Fibroblast of villous mesenchyme (primary cell): ENCODE measurements around the gene EXOSC7. TPM values are rescaled to one million over a fixed set of nuclear protein-coding genes. Genes with fewer than 3 reads are reported as not detected.

Experiments used
- DNase-seq: peaks from one replicate; pipeline ENCODE4 v3.0.0-alpha.2; 2010; ENCODE audit warnings: low read depth
- H3K4me3 ChIP-seq: 2 replicates; pipeline ENCODE4 v1.5.1; 2011; ENCODE audit warnings: low read depth, mild to moderate bottlenecking, low read length
- total RNA-seq: library from RNA; depleted of rRNA; stranded (reverse); fragments of >200 nt; gene quantifications from 2 replicates; pipeline ENCODE4 v1.2.3, GENCODE V29; 2012
- TF ChIP-seq, protein P1 (sequence below): IDR thresholded peaks from 2 replicates; pipeline ENCODE4 v1.5.1; 2012; ENCODE audit warnings: low read depth, mild to moderate bottlenecking, low read length; ENCODE audit not compliant: insufficient read depth

Gene EXOSC7
- total RNA-seq, 1 donor, result 32.4 TPM

GRCh38 chr3:45008117-45008516 is 32.1 kb downstream of the EXOSC7 start:
- TF ChIP-seq, protein P1, sequence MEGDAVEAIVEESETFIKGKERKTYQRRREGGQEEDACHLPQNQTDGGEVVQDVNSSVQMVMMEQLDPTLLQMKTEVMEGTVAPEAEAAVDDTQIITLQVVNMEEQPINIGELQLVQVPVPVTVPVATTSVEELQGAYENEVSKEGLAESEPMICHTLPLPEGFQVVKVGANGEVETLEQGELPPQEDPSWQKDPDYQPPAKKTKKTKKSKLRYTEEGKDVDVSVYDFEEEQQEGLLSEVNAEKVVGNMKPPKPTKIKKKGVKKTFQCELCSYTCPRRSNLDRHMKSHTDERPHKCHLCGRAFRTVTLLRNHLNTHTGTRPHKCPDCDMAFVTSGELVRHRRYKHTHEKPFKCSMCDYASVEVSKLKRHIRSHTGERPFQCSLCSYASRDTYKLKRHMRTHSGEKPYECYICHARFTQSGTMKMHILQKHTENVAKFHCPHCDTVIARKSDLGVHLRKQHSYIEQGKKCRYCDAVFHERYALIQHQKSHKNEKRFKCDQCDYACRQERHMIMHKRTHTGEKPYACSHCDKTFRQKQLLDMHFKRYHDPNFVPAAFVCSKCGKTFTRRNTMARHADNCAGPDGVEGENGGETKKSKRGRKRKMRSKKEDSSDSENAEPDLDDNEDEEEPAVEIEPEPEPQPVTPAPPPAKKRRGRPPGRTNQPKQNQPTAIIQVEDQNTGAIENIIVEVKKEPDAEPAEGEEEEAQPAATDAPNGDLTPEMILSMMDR, result no peak
- H3K4me3 ChIP-seq, result no peak overlapping the region
- no peak for DNase-seq

GRCh38 chr3:45009868-45010267 is 33.8 kb downstream of the EXOSC7 start:
- TF ChIP-seq, protein P1, result no peak
- no peak overlapping the region for H3K4me3 ChIP-seq
- DNase-seq, result no peak

DNA sequence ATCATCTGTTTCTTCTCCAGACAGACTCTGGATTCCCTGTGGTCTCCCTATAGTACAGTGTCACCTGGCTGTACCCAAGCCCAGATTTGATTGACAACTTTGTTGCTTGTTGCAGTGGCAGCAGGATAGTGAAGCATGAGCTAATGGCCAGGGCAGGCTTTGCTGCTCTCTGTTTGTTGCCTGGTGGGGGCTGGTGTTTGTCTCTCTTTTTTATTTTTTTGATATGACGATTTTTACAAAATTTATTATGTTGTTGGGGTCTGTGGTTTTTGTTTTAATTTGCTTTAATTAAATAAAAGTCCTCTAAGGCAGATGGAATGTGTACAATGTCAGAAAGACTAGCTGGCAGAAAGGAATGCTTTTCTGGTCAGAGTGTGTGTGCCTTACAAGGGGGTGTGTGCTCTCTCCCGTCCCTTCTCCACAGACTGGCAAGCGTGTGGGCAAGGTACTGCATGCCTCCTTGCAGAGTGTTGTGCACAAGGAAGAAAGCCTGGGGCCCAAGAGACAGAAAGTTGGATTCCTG is 34.8 kb downstream of the EXOSC7 start:
- TF ChIP-seq, protein P1, result no peak
- H3K4me3 ChIP-seq, result peak overlapping the region; percentile 7
- peak; percentile 62 for DNase-seq

DNA sequence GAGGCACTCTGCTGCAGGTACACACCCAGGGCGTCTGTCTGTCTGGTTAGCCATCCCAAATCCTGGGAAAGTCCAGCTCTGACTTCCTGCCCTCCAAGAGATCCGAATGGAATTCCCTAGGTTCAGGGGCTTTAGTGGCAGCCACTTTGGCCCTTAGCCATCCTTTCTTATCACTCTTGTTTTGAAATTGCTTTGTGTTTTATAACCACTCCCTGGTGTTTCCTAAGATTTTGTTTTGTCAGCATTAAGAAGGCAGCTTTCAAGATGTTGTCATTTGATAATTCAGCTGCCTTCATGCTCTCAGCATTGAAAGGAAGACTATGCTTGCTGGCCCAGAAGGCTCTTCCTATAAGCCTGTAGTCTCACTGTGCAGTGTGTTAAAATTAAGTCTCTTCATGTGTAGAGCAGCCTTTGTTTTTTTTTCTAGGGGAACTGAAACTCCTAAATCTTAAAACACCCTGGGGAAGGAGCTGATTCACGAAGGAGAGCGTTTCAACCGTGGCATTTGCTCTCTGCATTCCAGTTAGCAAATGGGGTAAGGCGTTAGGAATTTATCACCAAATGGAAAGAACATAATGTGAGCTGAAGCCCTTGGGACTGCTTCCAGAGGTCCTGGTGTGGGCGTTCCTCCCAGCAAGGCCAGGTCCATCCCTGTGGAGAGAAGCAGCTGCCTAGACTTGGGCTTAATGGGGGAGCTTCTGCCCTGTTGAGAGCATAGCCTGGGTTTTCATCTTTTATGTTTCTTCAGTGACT is 35.9 kb downstream of the EXOSC7 start:
- TF ChIP-seq, protein P1, result no peak
- peak overlapping the region; percentile 24 for H3K4me3 ChIP-seq
- peak; percentile 89 for DNase-seq

GRCh38 chr3:45012577-45012976 is 36.5 kb downstream of the EXOSC7 start:
- TF ChIP-seq, protein P1, result no peak
- no peak overlapping the region for H3K4me3 ChIP-seq
- DNase-seq, result no peak

DNA sequence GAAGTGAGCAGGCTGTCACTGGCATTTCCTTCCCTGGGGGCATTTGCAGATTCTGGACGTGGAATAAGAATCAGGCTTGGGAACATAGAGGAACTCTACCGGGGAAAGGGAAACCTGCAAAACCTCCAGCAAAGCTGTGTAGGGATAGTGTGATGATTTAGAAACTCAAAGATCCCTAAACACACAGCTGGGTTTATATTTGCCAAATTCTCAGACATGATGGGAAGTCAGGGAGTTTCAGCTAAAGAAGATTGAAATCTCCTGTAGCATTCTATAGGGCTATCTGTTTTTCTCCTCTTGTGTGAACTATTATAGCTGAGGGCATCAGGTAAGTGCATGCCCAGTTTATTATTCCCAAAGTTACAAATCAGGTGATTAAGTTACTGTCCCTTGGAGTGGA is 40.9 kb downstream of the EXOSC7 start:
- DNase-seq, result no peak
- no peak overlapping the region for H3K4me3 ChIP-seq
- TF ChIP-seq, protein P1, result no peak
